ENCODE data around the gene SPINT1.

The SPINT1 gene

GRCh38 chr15:40906991-40907802, 63.3 kb downstream of the SPINT1 start:
- DNase-seq (ENCODE audit: extremely low spot score): no peak
- TF ChIP-seq, protein P1, sequence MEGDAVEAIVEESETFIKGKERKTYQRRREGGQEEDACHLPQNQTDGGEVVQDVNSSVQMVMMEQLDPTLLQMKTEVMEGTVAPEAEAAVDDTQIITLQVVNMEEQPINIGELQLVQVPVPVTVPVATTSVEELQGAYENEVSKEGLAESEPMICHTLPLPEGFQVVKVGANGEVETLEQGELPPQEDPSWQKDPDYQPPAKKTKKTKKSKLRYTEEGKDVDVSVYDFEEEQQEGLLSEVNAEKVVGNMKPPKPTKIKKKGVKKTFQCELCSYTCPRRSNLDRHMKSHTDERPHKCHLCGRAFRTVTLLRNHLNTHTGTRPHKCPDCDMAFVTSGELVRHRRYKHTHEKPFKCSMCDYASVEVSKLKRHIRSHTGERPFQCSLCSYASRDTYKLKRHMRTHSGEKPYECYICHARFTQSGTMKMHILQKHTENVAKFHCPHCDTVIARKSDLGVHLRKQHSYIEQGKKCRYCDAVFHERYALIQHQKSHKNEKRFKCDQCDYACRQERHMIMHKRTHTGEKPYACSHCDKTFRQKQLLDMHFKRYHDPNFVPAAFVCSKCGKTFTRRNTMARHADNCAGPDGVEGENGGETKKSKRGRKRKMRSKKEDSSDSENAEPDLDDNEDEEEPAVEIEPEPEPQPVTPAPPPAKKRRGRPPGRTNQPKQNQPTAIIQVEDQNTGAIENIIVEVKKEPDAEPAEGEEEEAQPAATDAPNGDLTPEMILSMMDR (IDR thresholded peaks at IDR 0.05; ENCODE audit: control extremely low read depth, extremely low read depth, low read depth, missing control alignments): no peak
- CTCF ChIA-PET: interaction anchor here (1.0 to 12.1 kb wide), 22 partner anchors 10 to 324 kb away, joined by 3 to 215 read pairs (median 8); partner anchors contain the start of genes CHP1, DLL4, EXD1 and VPS18
- POLR2A ChIA-PET: no interaction called here

All from GM10248 (cell line).